ENCODE results near the gene NUDT14. TPM values are rescaled to one million over a fixed set of nuclear protein-coding genes. Genes with fewer than 3 reads are reported as not detected.

The NUDT14 gene
- total RNA-seq, 1 experiment from 2014 or later = 26.1 TPM

GRCh38 chr14:105141026-105141425 is 40.1 kb downstream of the NUDT14 start:
- CTCF ChIA-PET = interaction anchor here (0.6 kb wide), 1 partner anchor 67 kb away, joined by 3 read pairs; no protein-coding TSS in a partner anchor
- no TSS peak for BruUV-seq (replicated peaks)
- H3K36me3 Mint-ChIP-seq (ENCODE audit: insufficient read depth, unreplicated experiment) = peaks cover 22% of the 10 kb centered on the region
- H3K4me1 Mint-ChIP-seq (ENCODE audit: insufficient read depth, unreplicated experiment) = no peaks in the 10 kb centered on the region
- intact Hi-C loops (cut with micrococcal nuclease) = no loop called here
- DNase-seq (ENCODE audit: unreplicated experiment) = no peak
- POLR2A ChIA-PET = interaction anchor here (1.3 kb wide), 1 partner anchor 43 kb away, joined by 4 read pairs; no protein-coding TSS in a partner anchor
- no peaks in the 10 kb centered on the region for H3K27me3 Mint-ChIP-seq (ENCODE audit: insufficient read depth, unreplicated experiment)
- no peak overlapping the region for H3K27ac Mint-ChIP-seq (ENCODE audit: low read depth, unreplicated experiment)
- H3K4me3 Mint-ChIP-seq (ENCODE audit: unreplicated experiment) = no peak overlapping the region
- peaks cover 8% of the 10 kb centered on the region for H3K9me3 Mint-ChIP-seq (ENCODE audit: unreplicated experiment)
- no peak for TF ChIP-seq CTCF (IDR thresholded peaks at IDR 0.05; ENCODE audit: unreplicated experiment)

GRCh38 chr14:105140581-105140980 is 40.5 kb downstream of the NUDT14 start:
- Mint-ChIP-seq H3K36me3 (ENCODE audit: insufficient read depth, unreplicated experiment) (peaks cover 22% of the 10 kb centered on the region), H3K9me3 (ENCODE audit: unreplicated experiment) (peaks cover 8% of the 10 kb centered on the region), H3K27ac (ENCODE audit: low read depth, unreplicated experiment) (no peak overlapping the region), H3K4me1 (ENCODE audit: insufficient read depth, unreplicated experiment) (no peaks in the 10 kb centered on the region), H3K27me3 (ENCODE audit: insufficient read depth, unreplicated experiment) (no peaks in the 10 kb centered on the region), H3K4me3 (ENCODE audit: unreplicated experiment) (no peak overlapping the region)
- intact Hi-C loops (cut with micrococcal nuclease) = no loop called here
- no TSS peak for BruUV-seq (replicated peaks)
- no peak for DNase-seq (ENCODE audit: unreplicated experiment)
- POLR2A ChIA-PET = interaction anchor here (1.3 kb wide), 1 partner anchor 43 kb away, joined by 4 read pairs; no protein-coding TSS in a partner anchor
- CTCF ChIA-PET = interaction anchor here (0.6 to 0.9 kb wide), 2 partner anchors 54 to 68 kb away, joined by 3 read pairs; no protein-coding TSS in a partner anchor
- TF ChIP-seq CTCF (IDR thresholded peaks at IDR 0.05; ENCODE audit: unreplicated experiment) = no peak

GRCh38 chr14:105139831-105140239 is 41.3 kb downstream of the NUDT14 start:
- DNase-seq (ENCODE audit: unreplicated experiment) = no peak
- POLR2A ChIA-PET = no interaction called here

GRCh38 chr14:105139212-105139825 is 41.8 kb downstream of the NUDT14 start:
- Mint-ChIP-seq H3K36me3 (ENCODE audit: insufficient read depth, unreplicated experiment) (peaks cover 22% of the 10 kb centered on the region), H3K27ac (ENCODE audit: low read depth, unreplicated experiment) (no peak overlapping the region), H3K27me3 (ENCODE audit: insufficient read depth, unreplicated experiment) (no peaks in the 10 kb centered on the region), H3K4me1 (ENCODE audit: insufficient read depth, unreplicated experiment) (no peaks in the 10 kb centered on the region), H3K4me3 (ENCODE audit: unreplicated experiment) (no peak overlapping the region), H3K9me3 (ENCODE audit: unreplicated experiment) (peaks cover 8% of the 10 kb centered on the region)
- intact Hi-C loops (cut with micrococcal nuclease) = no loop called here
- TF ChIP-seq CTCF (IDR thresholded peaks at IDR 0.05; ENCODE audit: unreplicated experiment) = no peak
- no TSS peak for BruUV-seq (replicated peaks)
- ChIA-PET POLR2A (no interaction called here), CTCF (interaction anchor here (0.5 kb wide), 1 partner anchor 46 kb away, joined by 5 read pairs; no protein-coding TSS in a partner anchor)
- DNase-seq (ENCODE audit: unreplicated experiment) = no peak

More at GRCh38 chr14:105139831-105140239, 41.3 kb downstream of the NUDT14 start:
- H3K27ac Mint-ChIP-seq (ENCODE audit: low read depth, unreplicated experiment) = no peak overlapping the region
- CTCF ChIA-PET = interaction anchor here (0.5 to 0.9 kb wide), 2 partner anchors 46 to 53 kb away, joined by 3 to 5 read pairs; no protein-coding TSS in a partner anchor
- BruUV-seq (replicated peaks) = no TSS peak
- H3K27me3 Mint-ChIP-seq (ENCODE audit: insufficient read depth, unreplicated experiment) = no peaks in the 10 kb centered on the region
- peaks cover 22% of the 10 kb centered on the region for H3K36me3 Mint-ChIP-seq (ENCODE audit: insufficient read depth, unreplicated experiment)
- intact Hi-C loops (cut with micrococcal nuclease) = no loop called here
- H3K4me1 Mint-ChIP-seq (ENCODE audit: insufficient read depth, unreplicated experiment) = no peaks in the 10 kb centered on the region
- no peak overlapping the region for H3K4me3 Mint-ChIP-seq (ENCODE audit: unreplicated experiment)
- TF ChIP-seq CTCF (IDR thresholded peaks at IDR 0.05; ENCODE audit: unreplicated experiment) = no peak
- H3K9me3 Mint-ChIP-seq (ENCODE audit: unreplicated experiment) = peaks cover 8% of the 10 kb centered on the region
